Stimulated activated naive CD8-positive, alpha-beta T cell treated with anti-CD3 and anti-CD28 coated beads, Interleukin-15, Interleukin-2, amounts not matched to agents 100 ng/mL and 50 ng/mL, for 24 hours (primary cell): ENCODE measurements around the gene DNAH5.

Source experiments
- H3K27ac Mint-ChIP-seq: one replicate; pipeline ENCODE4 v1.8.0; 2021; ENCODE audit warnings: mild to moderate bottlenecking, mixed read lengths
- H3K27me3 Mint-ChIP-seq: one replicate; pipeline ENCODE4 v1.8.0; 2021; ENCODE audit warnings: mixed read lengths
- H3K36me3 Mint-ChIP-seq: one replicate; pipeline ENCODE4 v1.8.0; 2021; ENCODE audit warnings: low read depth, mixed read lengths
- H3K4me1 Mint-ChIP-seq: one replicate; pipeline ENCODE4 v1.8.0; 2021; ENCODE audit warnings: low read depth, mixed read lengths
- H3K4me3 Mint-ChIP-seq: one replicate; pipeline ENCODE4 v1.8.0; 2021; ENCODE audit warnings: mild to moderate bottlenecking, mixed read lengths
- H3K9me3 Mint-ChIP-seq: one replicate; pipeline ENCODE4 v1.8.0; 2021; ENCODE audit warnings: mixed read lengths

Gene DNAH5

DNA sequence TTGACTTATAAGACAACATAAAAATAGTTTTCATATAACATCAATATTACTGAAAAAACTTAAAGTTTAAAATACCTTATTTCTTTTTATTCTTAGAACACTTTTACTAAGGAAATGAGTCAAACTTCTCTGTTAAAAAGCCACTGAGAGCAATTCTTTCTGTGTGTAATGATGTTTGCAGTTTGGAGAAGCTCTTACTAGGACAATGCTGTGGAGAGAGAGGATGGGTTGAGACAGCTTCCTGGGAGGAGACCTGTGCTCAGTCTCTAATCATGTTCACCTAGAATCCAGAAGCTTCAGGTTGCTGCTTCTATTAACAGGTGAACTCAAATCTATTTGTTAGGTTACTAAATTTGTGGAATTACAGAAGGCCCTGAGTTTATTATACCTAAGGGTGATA is 198.5 kb downstream of the DNAH5 start:
- Mint-ChIP-seq H3K27me3 (no peaks in the 10 kb centered on the region), H3K4me3 (no peak overlapping the region), H3K9me3 (peaks cover 4% of the 10 kb centered on the region), H3K36me3 (no peaks in the 10 kb centered on the region), H3K27ac (no peak overlapping the region), H3K4me1 (no peaks in the 10 kb centered on the region)

DNA sequence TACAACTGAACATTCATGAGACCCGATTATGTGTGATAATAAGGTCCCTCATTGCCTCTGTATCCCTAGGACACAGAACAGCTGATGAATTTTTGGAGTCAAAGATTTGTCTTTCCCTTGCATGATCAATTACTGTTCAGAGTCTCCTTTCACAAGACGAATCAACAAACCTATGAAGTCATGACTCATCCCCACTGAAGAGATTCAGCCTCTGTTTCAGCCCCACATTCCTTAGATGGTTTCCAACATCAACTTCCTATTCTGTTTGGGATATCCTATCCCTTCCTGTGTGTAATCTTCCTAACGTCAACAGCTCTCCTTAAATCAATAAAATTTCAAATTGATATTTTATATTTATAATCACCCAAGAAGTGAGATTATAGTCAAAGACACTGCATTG is 199.0 kb downstream of the DNAH5 start:
- Mint-ChIP-seq H3K36me3 (no peaks in the 10 kb centered on the region), H3K27me3 (no peaks in the 10 kb centered on the region), H3K4me3 (no peak overlapping the region), H3K9me3 (peaks cover 4% of the 10 kb centered on the region), H3K4me1 (no peaks in the 10 kb centered on the region), H3K27ac (no peak overlapping the region)

- H3K4me1 Mint-ChIP-seq: no peaks in the 10 kb centered on the region
- H3K27me3 Mint-ChIP-seq: no peaks in the 10 kb centered on the region
- no peak overlapping the region for H3K27ac Mint-ChIP-seq
- H3K9me3 Mint-ChIP-seq: peaks cover 12% of the 10 kb centered on the region
- H3K4me3 Mint-ChIP-seq: no peak overlapping the region
- no peaks in the 10 kb centered on the region for H3K36me3 Mint-ChIP-seq
These were observed 204.0 kb downstream of the DNAH5 start for GRCh38 chr5:13740471-13740870.

DNA sequence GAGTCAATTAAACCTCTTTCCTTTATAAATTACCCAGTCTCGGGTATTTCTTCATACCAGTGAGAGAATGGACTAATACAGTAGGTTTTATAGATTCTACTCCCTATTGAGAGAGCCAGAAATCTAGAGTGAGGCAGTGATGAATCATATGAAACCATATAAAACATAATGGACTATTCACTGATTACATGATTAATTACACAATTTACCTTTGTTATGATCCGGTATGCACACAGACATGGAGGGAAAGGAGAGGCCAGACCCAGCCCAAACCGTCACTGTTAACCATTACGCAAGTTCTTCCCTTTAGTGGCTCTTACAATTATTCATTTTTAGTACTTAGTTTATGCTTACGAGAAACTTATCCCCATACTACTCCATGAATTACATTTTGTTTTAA is 205.0 kb downstream of the DNAH5 start:
- no peaks in the 10 kb centered on the region for H3K27me3 Mint-ChIP-seq

GRCh38 chr5:13735691-13736090 is 208.8 kb downstream of the DNAH5 start:
- Mint-ChIP-seq H3K27me3 (no peaks in the 10 kb centered on the region), H3K36me3 (no peaks in the 10 kb centered on the region), H3K27ac (no peak overlapping the region), H3K4me1 (no peaks in the 10 kb centered on the region), H3K9me3 (peaks cover 17% of the 10 kb centered on the region), H3K4me3 (no peak overlapping the region)

More for the DNA sequence above, 205.0 kb downstream of the DNAH5 start:
- Mint-ChIP-seq H3K27ac (no peak overlapping the region), H3K4me3 (no peak overlapping the region), H3K4me1 (no peaks in the 10 kb centered on the region), H3K36me3 (no peaks in the 10 kb centered on the region), H3K9me3 (peaks cover 15% of the 10 kb centered on the region)

DNA sequence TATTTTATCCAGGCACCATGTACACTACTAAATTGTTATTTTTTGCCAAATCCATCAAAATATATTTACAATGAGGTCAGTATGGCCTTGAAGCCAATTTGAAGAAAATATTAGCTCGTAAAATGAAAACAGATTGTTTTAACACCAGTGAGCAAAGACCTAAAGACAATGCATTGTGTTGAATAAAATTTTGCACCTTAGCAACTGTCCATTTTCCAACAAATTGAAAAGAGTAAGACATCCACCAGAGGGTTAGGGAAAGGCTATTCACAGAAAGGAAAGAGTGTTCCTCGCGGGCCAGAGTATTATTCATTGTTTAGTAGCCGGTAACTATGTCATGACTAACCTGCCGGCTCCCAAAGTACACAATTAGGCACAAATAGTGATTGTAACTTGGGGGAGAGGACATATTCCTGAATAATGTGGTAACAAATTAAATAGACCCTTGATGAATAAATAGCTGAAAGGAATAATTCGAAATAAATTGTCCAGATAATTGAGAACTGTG is 213.3 kb downstream of the DNAH5 start:
- H3K9me3 Mint-ChIP-seq: peaks cover 10% of the 10 kb centered on the region
- H3K27ac Mint-ChIP-seq: no peak overlapping the region
- H3K4me3 Mint-ChIP-seq: no peak overlapping the region
- H3K36me3 Mint-ChIP-seq: no peaks in the 10 kb centered on the region
- no peaks in the 10 kb centered on the region for H3K4me1 Mint-ChIP-seq
- no peaks in the 10 kb centered on the region for H3K27me3 Mint-ChIP-seq

- no peak overlapping the region for H3K4me3 Mint-ChIP-seq
- H3K4me1 Mint-ChIP-seq: no peaks in the 10 kb centered on the region
- no peak overlapping the region for H3K27ac Mint-ChIP-seq
- H3K27me3 Mint-ChIP-seq: no peaks in the 10 kb centered on the region
- no peaks in the 10 kb centered on the region for H3K36me3 Mint-ChIP-seq
- peaks cover 9% of the 10 kb centered on the region for H3K9me3 Mint-ChIP-seq
These were observed 235.6 kb downstream of the DNAH5 start for GRCh38 chr5:13708906-13709305.

DNA sequence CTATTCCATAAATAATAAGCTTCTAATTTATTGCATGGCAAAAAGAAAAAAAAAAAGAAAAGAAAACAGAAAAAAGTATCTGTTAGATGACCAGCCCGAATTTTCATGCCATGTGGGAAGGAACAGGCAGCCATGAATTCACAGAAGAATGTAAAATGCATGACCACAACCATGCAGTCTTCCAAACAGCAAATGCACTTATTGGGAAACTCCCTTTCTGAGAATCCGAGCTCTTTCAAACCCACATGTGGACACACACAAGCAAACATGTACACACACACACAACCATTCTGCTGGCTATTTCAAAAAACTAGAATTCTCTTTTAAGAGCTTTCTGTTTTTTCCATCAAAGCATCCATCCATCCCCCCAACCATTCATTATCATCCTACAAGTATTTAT is 236.1 kb downstream of the DNAH5 start:
- Mint-ChIP-seq H3K9me3 (peaks cover 9% of the 10 kb centered on the region), H3K4me1 (no peaks in the 10 kb centered on the region), H3K36me3 (no peaks in the 10 kb centered on the region), H3K27me3 (no peaks in the 10 kb centered on the region), H3K4me3 (no peak overlapping the region), H3K27ac (no peak overlapping the region)

GRCh38 chr5:13704396-13704795 is 240.1 kb downstream of the DNAH5 start:
- no peak overlapping the region for H3K4me3 Mint-ChIP-seq
- peaks cover 4% of the 10 kb centered on the region for H3K9me3 Mint-ChIP-seq
- no peaks in the 10 kb centered on the region for H3K36me3 Mint-ChIP-seq
- H3K27me3 Mint-ChIP-seq: no peaks in the 10 kb centered on the region
- H3K27ac Mint-ChIP-seq: no peak overlapping the region
- H3K4me1 Mint-ChIP-seq: no peaks in the 10 kb centered on the region

GRCh38 chr5:13700626-13701025 is 243.9 kb downstream of the DNAH5 start:
- H3K4me1 Mint-ChIP-seq: no peaks in the 10 kb centered on the region
- no peak overlapping the region for H3K4me3 Mint-ChIP-seq
- no peaks in the 10 kb centered on the region for H3K9me3 Mint-ChIP-seq
- no peak overlapping the region for H3K27ac Mint-ChIP-seq
- no peaks in the 10 kb centered on the region for H3K36me3 Mint-ChIP-seq
- no peaks in the 10 kb centered on the region for H3K27me3 Mint-ChIP-seq

- Mint-ChIP-seq H3K4me3 (no peak overlapping the region), H3K36me3 (no peaks in the 10 kb centered on the region), H3K27me3 (no peaks in the 10 kb centered on the region), H3K27ac (no peak overlapping the region), H3K9me3 (no peaks in the 10 kb centered on the region), H3K4me1 (no peaks in the 10 kb centered on the region)
These were observed 245.6 kb downstream of the DNAH5 start for GRCh38 chr5:13698885-13699284.

DNA sequence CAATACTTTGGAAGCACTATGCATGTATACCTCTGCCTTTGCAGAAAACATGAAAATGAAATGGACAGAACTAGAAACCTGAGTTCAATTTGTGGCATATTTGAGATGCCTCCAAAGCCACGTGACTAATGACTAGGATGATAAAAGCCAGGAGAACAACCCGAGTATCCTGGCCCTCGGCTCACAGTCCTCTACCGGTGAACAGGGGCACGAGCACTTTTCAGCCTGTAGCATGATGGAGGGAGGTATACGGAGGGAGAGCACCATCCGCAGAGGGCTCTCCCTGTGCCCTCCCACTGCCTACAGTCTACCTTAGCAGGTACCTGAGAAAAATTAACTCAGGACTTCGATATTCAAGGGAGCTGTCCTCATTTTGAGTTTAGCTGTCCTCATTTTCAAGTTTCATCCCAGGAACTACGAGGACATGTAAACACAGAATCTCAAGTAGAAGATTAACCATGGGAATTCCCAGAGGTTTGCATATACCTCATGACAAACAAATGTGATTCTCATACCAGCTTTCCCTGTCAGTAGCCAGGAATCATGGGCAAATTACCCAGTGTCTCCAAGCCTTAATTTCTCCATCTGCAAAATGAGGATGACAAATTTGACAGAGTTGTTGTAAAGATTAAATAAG is 249.3 kb downstream of the DNAH5 start:
- Mint-ChIP-seq H3K4me3 (no peak overlapping the region), H3K27ac (no peak overlapping the region), H3K9me3 (peaks cover 4% of the 10 kb centered on the region), H3K27me3 (no peaks in the 10 kb centered on the region), H3K4me1 (no peaks in the 10 kb centered on the region), H3K36me3 (no peaks in the 10 kb centered on the region)

GRCh38 chr5:13692172-13692571 is 252.3 kb downstream of the DNAH5 start:
- Mint-ChIP-seq H3K27me3 (no peaks in the 10 kb centered on the region), H3K9me3 (peaks cover 15% of the 10 kb centered on the region), H3K27ac (no peak overlapping the region), H3K36me3 (no peaks in the 10 kb centered on the region), H3K4me3 (no peak overlapping the region), H3K4me1 (no peaks in the 10 kb centered on the region)

GRCh38 chr5:13676531-13676930 is 268.0 kb downstream of the DNAH5 start:
- H3K36me3 Mint-ChIP-seq: no peaks in the 10 kb centered on the region
- peaks cover 23% of the 10 kb centered on the region for H3K9me3 Mint-ChIP-seq
- H3K27ac Mint-ChIP-seq: no peak overlapping the region
- H3K4me1 Mint-ChIP-seq: no peaks in the 10 kb centered on the region
- H3K27me3 Mint-ChIP-seq: no peaks in the 10 kb centered on the region
- H3K4me3 Mint-ChIP-seq: no peak overlapping the region

- no peaks in the 10 kb centered on the region for H3K27me3 Mint-ChIP-seq
- peaks cover 26% of the 10 kb centered on the region for H3K9me3 Mint-ChIP-seq
- H3K4me1 Mint-ChIP-seq: no peaks in the 10 kb centered on the region
- no peak overlapping the region for H3K27ac Mint-ChIP-seq
- no peak overlapping the region for H3K4me3 Mint-ChIP-seq
- H3K36me3 Mint-ChIP-seq: no peaks in the 10 kb centered on the region
These were observed 270.1 kb downstream of the DNAH5 start for GRCh38 chr5:13674391-13674790.

GRCh38 chr5:13673511-13673910 is 271.0 kb downstream of the DNAH5 start:
- peaks cover 26% of the 10 kb centered on the region for H3K9me3 Mint-ChIP-seq

More at GRCh38 chr5:13673511-13673910, 271.0 kb downstream of the DNAH5 start:
- H3K4me1 Mint-ChIP-seq: no peaks in the 10 kb centered on the region
- H3K27ac Mint-ChIP-seq: no peak overlapping the region
- H3K36me3 Mint-ChIP-seq: no peaks in the 10 kb centered on the region
- no peaks in the 10 kb centered on the region for H3K27me3 Mint-ChIP-seq
- H3K4me3 Mint-ChIP-seq: no peak overlapping the region
